Hepatocyte (in vitro differentiated cells): Measurements from ENCODE around the gene FMOD.

Source experiments
- CTCF ChIP-seq: fragments of 200-600 bp; sonication (generic); IDR thresholded peaks from 2 replicates; pipeline ENCODE4 v1.5.1; 2016; ENCODE audit warnings: antibody characterized with exemption, mild to moderate bottlenecking; ENCODE audit not compliant: poor library complexity
- EZH2 ChIP-seq: fragments of 200-600 bp; sonication (generic); IDR thresholded peaks from 2 replicates; pipeline ENCODE4 v1.6.1; 2016; ENCODE audit warnings: antibody characterized with exemption, mild to moderate bottlenecking, borderline replicate concordance
- EZH2phosphoT487 ChIP-seq: fragments of 200-600 bp; sonication (generic); IDR thresholded peaks from one replicate; pipeline ENCODE4 v1.6.1; 2018; ENCODE audit warnings: antibody characterized with exemption, mild to moderate bottlenecking, low read depth, moderate library complexity; ENCODE audit not compliant: unreplicated experiment, severe bottlenecking

GRCh38 chr1:203359010-203359571 lies 8.2 kb upstream of the FMOD start:
- TF ChIP-seq CTCF = no peak
- no peak for TF ChIP-seq EZH2
- TF ChIP-seq EZH2phosphoT487 = no peak
